ENCODE results near the gene SLC35F3. TPM values are rescaled to one million over a fixed set of nuclear protein-coding genes. Genes with fewer than 3 reads are reported as not detected.

SLC35F3 gene
- total and polyA plus RNA-seq, 9 of the 15 experiments (the other 6 are each of a cell fraction or from before 2014, with no cell fraction given) = 0.04 to 0.07 (median 0.04) TPM; not detected in 6

DNA sequence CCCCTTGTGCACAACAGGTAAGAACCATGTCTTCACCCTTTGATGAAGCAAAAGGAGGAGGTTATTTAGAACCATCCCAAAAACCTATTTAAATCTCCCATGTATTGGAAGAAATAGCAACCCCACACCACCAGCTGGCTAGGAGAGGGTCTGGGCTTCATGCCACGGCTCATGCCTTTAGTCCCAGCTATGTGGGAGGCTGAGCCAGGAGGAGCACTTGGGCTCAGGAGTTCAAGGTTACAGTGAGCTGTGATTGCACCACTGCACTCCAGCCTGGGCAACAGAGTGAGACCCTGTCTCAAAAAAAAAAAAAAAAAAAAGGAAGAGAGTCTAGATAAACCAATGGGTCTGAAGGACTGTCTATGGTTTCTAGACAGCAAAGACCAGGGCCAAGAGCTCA lies 270.9 kb downstream of the SLC35F3 start:
- 13% methylated on average over 1 of the region's 1 CpG for WGBS (ENCODE audit: insufficient coverage, low coverage, missing lambda C conversion rate)
- DNase-seq (ENCODE audit: extremely low read depth in 1 of 4, low spot score in 3 of 4) (no peak), FAIRE-seq (no peak), ATAC-seq (no peak)
- peaks cover 0 to 10% of the 10 kb centered on the region in 2 experiments; a peak in 3 of 5 replicates for H3K27me3 ChIP-seq (ENCODE audit: control insufficient read depth in 2 of 2, insufficient read depth in 2 of 2, low read length in 2 of 2)
- BruUV-seq (replicated peaks) = no TSS peak
- no peak overlapping the region for H2AFZ ChIP-seq (ENCODE audit: low read depth, low read length)
- ChIA-PET POLR2A (no interaction called here), CTCF (ENCODE audit: low intra/inter-chr PET ratio) (no interaction called here)
- no peak overlapping the region for H3K4me3 ChIP-seq
- no peaks in the 10 kb centered on the region for H4K20me1 ChIP-seq (replicated peaks; ENCODE audit: control insufficient read depth, insufficient read depth, low read length)
- H3K9me1 ChIP-seq (ENCODE audit: control insufficient read depth, insufficient read depth, low read length) = no peaks in the 10 kb centered on the region
- H3K9me3 ChIP-seq (replicated peaks; ENCODE audit: control insufficient read depth, insufficient read depth, low read depth, low read length) = no peaks in the 10 kb centered on the region
- no peak overlapping the region for H3K4me2 ChIP-seq (ENCODE audit: insufficient read depth, low read length)
- H3K27ac ChIP-seq (ENCODE audit: extremely low read depth, low read depth, low read length) = no peak overlapping the region
- H3K36me3 ChIP-seq (ENCODE audit: control insufficient read depth, insufficient read depth, low read length) = no peaks in the 10 kb centered on the region
- in situ Hi-C loops (cut with MboI) = no loop called here
- TF ChIP-seq HDAC8 (tag; IDR thresholded peaks at IDR 0.05) (no peak), ZNF232 (CRISPR knock-in tag; IDR thresholded peaks at IDR 0.05) (no peak)
- no peak overlapping the region for H3K9ac ChIP-seq (ENCODE audit: insufficient read depth in 1 of 2, low read depth in 2 of 2, low read length in 2 of 2)
- H3K79me2 ChIP-seq (ENCODE audit: control insufficient read depth, insufficient read depth, low read length) = no peaks in the 10 kb centered on the region
- no peaks in the 10 kb centered on the region for H3K4me1 ChIP-seq (replicated peaks in 1 of 2; ENCODE audit: control insufficient read depth in 2 of 2, insufficient read depth in 2 of 2, low read length in 2 of 2)
- intact Hi-C loops (cut with micrococcal nuclease) = no loop called here

DNA sequence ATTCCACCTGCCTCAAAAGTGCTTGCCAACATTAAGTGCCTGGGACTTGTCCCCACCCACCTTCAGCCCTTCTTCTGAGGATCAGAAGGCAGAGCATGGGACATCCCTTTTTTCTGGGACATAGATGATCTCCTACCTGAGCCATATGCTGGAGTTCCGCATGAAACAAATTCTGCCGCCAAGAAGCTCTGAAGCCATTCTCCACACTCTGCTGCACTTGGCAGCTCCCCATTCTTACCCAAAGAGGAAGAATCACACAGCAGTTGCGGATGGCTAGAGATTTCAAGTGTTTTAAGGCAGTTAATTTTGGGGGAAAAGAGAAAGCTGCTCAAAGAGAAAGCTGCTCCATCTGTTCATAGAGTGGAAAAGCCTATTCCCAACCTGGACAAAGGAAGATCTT lies 271.5 kb downstream of the SLC35F3 start:
- Histone ChIP-seq H3K36me3 (ENCODE audit: control insufficient read depth, insufficient read depth, low read length) (no peaks in the 10 kb centered on the region), H3K4me2 (ENCODE audit: insufficient read depth, low read length) (no peak overlapping the region), H4K20me1 (replicated peaks; ENCODE audit: control insufficient read depth, insufficient read depth, low read length) (no peaks in the 10 kb centered on the region), H2AFZ (ENCODE audit: low read depth, low read length) (no peak overlapping the region), H3K9me1 (ENCODE audit: control insufficient read depth, insufficient read depth, low read length) (no peaks in the 10 kb centered on the region), H3K9me3 (replicated peaks; ENCODE audit: control insufficient read depth, insufficient read depth, low read depth, low read length) (no peaks in the 10 kb centered on the region), H3K4me3 (no peak overlapping the region), H3K4me1 (replicated peaks in 1 of 2; ENCODE audit: control insufficient read depth in 2 of 2, insufficient read depth in 2 of 2, low read length in 2 of 2) (no peaks in the 10 kb centered on the region), H3K9ac (ENCODE audit: insufficient read depth in 1 of 2, low read depth in 2 of 2, low read length in 2 of 2) (no peak overlapping the region), H3K27me3 (ENCODE audit: control insufficient read depth in 2 of 2, insufficient read depth in 2 of 2, low read length in 2 of 2) (peaks cover 0 to 3% of the 10 kb centered on the region in 2 experiments; a peak in 3 of 5 replicates), H3K79me2 (ENCODE audit: control insufficient read depth, insufficient read depth, low read length) (no peaks in the 10 kb centered on the region), H3K27ac (ENCODE audit: extremely low read depth, low read depth, low read length) (no peak overlapping the region)
- POLR2A ChIA-PET = no interaction called here
- intact Hi-C loops (cut with micrococcal nuclease) (no loop called here), in situ Hi-C loops (cut with MboI) (no loop called here)
- DNase-seq (ENCODE audit: extremely low read depth in 1 of 4, low spot score in 3 of 4) (no peak), ATAC-seq (no peak), FAIRE-seq (no peak)
- 3% methylated on average over 3 of the region's 3 CpGs for WGBS (ENCODE audit: insufficient coverage, low coverage, missing lambda C conversion rate)
- CTCF ChIA-PET (ENCODE audit: low intra/inter-chr PET ratio) = no interaction called here
- no TSS peak for BruUV-seq (replicated peaks)
- no peak for TF ChIP-seq ZNF75A (CRISPR knock-in tag; IDR thresholded peaks at IDR 0.05)
- TF ChIP-seq, protein P1, sequence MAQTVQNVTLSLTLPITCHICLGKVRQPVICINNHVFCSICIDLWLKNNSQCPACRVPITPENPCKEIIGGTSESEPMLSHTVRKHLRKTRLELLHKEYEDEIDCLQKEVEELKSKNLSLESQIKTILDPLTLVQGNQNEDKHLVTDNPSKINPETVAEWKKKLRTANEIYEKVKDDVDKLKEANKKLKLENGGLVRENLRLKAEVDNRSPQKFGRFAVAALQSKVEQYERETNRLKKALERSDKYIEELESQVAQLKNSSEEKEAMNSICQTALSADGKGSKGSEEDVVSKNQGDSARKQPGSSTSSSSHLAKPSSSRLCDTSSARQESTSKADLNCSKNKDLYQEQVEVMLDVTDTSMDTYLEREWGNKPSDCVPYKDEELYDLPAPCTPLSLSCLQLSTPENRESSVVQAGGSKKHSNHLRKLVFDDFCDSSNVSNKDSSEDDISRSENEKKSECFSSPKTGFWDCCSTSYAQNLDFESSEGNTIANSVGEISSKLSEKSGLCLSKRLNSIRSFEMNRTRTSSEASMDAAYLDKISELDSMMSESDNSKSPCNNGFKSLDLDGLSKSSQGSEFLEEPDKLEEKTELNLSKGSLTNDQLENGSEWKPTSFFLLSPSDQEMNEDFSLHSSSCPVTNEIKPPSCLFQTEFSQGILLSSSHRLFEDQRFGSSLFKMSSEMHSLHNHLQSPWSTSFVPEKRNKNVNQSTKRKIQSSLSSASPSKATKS (CRISPR knock-in tag; IDR thresholded peaks at IDR 0.05) = no peak
- TF ChIP-seq POLR2AphosphoS5 (IDR thresholded peaks at IDR 0.05; ENCODE audit: control insufficient read depth, insufficient read depth, low read depth, low read length) = no peak
- TF ChIP-seq, protein P2, sequence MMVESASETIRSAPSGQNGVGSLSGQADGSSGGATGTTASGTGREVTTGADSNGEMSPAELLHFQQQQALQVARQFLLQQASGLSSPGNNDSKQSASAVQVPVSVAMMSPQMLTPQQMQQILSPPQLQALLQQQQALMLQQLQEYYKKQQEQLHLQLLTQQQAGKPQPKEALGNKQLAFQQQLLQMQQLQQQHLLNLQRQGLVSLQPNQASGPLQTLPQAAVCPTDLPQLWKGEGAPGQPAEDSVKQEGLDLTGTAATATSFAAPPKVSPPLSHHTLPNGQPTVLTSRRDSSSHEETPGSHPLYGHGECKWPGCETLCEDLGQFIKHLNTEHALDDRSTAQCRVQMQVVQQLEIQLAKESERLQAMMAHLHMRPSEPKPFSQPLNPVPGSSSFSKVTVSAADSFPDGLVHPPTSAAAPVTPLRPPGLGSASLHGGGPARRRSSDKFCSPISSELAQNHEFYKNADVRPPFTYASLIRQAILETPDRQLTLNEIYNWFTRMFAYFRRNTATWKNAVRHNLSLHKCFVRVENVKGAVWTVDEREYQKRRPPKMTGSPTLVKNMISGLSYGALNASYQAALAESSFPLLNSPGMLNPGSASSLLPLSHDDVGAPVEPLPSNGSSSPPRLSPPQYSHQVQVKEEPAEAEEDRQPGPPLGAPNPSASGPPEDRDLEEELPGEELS (CRISPR knock-in tag; IDR thresholded peaks at IDR 0.05; ENCODE audit: borderline replicate concordance) = no peak
- TF ChIP-seq NFATC3 (IDR thresholded peaks at IDR 0.05) = no peak

Data from K562 (cell line).